ENCODE measurements around the gene NECAB3. TPM values are rescaled to one million over a fixed set of nuclear protein-coding genes. Genes with fewer than 3 reads are reported as not detected.

Gene NECAB3, protein sequence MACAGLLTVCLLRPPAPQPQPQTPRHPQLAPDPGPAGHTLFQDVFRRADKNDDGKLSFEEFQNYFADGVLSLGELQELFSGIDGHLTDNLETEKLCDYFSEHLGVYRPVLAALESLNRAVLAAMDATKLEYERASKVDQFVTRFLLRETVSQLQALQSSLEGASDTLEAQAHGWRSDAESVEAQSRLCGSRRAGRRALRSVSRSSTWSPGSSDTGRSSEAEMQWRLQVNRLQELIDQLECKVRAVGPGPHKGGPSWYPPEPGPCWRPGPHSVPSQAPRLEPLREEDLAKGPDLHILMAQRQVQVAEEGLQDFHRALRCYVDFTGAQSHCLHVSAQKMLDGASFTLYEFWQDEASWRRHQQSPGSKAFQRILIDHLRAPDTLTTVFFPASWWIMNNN
- 20.9 and 21.4 TPM in 2 replicates for total RNA-seq

DNA sequence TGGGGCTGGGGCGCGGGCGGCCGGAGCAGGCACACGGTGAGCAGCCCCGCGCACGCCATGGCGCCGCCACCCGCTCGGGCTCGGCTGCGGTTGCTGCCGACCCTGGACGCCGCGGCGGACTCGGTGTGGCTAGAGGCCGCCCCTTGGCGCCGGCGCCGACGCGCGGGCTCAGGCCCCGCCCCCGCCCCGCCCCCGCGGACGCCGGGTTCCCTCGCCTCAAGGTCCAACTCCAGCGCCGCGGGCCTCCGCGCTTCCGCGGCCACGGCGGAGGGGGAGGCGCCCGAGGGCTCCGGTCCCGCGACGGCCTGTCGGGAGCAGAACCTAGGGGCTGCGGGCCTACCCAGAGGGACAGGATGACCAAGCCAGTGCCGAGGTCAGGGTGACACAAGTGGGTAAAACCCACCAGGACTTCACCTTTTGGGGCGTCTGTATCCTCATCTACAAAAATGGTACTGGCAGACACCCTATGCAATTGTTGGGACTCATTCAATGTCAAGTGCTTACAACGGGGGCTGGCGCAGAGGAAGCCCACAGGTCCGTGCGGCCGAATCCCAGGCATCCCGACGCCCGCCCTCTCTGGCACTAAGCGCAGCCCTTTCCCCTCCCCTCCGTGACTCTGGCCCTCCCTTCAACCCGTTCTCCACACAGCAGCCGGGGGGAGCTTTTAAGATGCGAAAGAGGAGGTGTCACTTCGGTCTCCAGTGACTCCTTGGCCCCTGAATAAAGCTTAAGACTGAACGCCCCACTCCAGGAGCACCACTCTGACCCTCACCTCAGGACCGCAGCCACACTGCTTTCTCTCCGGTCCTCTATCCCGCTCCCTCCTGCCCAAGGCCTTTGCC is at the start of gene NECAB3:
TSS of gene NECAB3 (minus strand) at position 135 of the 842 bp plus-strand sequence. CDS start at position 59, 76 bp downstream.

DNA sequence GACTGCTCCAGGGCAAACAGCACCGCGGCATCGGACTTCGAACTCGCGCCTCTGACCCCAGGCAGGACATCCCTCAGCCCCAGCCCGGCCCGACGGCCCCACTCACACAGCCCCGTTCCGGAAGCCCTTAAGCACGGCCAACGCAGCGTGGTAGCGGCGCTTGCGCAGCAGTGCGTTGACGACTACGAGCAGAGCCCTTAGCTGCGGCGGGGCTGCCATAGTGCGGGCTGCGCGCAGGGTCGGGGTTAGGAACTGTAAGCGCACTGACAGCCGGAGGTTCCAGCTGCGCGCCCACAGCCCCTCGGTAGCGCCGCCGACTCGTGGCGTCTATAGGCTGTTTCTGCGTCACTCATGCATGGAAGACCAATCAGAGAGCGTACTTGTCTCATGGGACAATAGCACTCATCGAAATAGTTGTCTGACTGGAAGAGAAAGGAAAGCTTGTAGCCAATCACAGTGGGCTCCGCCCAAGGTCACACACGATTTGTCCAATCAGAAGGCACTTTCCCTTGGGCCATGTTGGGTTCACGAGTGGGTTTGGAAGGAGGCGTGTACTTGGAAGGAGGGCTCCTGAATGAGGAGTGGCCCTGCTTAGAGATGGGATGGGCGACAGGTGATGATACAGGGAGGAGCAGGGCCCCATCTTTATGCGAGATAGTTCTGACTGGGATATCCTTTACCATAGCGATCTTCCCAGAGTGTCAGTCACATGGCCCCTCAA is 45.9 kb upstream of the NECAB3 start, which contains the start of gene PXMP4:
TSS of gene PXMP4 (minus strand) at position 322 of the 721 bp plus-strand sequence. CDS start at position 219, 103 bp downstream.

DNA sequence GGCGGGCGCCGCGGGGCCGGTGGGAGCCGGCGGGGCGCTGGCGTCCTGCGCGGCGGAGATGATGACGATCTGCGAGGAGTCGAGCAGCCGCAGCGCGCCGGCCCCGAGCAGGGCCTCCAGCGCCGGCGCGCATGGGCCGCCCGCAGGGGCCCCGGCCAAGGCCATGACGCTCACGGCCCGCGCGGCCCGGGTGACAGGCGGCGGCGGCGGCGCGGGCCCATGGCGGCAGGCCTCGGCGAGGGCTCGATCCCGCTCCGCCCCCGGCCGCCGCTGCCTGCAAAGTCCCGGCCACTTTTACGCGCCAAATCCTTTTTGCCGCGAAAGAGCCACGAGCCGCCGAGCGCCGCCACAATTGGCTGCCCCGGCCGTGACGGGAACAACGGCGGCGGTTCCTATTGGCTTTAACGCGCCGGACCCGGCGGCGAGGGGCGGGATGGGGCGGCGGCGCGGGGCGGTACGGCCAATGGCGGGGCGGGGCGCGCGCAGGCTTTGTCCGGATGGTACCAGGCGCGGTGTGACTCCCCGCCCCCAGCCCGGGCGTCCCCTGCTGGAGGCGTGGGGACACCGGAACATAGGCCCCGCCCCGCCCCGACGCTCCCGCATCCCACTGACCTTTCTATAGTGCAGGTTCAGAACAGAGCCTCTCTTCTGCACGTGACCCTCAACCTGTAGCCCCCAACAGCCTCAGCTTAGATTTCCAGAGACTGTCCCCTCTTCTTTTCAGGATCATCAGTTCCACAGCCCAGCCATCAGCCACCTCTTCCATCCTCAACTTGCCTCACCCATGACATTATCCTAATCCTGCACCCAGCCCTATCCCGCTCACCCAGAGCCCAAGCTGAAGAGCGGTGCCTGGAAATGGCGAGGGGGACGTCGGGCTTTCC is 12.1 kb upstream of the NECAB3 start, which contains the start of gene E2F1:
TSS of gene E2F1 (minus strand) at position 286 of the 884 bp plus-strand sequence. CDS start at position 165, 121 bp downstream.

DNA sequence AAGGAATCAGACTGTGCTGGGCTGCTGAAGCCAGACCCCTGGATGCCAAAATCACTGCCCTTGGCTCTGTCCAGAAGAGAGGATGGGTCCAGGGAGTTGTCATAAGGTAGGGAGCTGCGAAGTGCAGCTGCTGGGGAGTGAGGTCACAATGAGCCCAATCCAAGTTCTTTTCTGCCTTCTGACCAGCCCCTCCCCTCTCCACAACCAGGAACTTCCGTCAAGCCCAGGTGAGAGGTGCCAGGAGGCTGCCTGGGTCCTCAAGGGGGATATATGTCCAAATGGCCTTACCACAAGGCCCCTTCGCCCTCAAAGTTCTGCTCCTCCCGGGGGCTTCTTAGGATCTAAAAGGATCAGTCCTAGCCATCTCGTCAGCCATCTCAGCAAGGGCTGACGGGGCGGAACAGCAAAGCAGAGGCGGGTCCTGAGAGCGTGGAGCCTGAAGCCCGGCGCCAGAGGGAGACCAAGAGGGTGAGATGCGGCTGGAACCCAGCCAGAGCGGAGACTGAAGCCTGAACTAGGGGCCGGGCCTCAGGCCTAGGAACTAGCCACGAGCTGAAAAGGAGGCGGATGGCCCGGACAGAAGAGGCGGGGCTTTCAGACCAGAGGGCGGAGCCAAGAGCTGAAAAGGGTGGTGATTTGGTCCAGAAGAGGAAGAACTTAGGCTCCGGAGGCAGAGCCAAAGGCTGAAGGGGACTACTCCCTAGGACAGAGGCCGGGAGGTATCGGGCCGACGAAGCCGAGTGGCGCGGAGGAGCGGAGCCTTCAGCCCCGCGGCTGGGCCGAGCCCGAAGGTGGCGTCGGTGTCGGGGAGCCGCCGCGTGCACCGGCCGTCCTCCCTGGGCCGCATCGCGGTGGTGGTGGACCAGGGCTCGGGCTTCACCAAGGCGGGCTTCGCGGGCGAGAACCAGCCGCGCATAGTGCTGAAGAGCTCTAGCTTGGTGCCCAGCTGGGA is 7.7 kb downstream of the NECAB3 start, which contains the start of gene ACTL10:
TSS of gene ACTL10 (plus strand) at position 651 of the 952 bp plus-strand sequence. CDS start 555 bp downstream, outside the sequence.

DNA sequence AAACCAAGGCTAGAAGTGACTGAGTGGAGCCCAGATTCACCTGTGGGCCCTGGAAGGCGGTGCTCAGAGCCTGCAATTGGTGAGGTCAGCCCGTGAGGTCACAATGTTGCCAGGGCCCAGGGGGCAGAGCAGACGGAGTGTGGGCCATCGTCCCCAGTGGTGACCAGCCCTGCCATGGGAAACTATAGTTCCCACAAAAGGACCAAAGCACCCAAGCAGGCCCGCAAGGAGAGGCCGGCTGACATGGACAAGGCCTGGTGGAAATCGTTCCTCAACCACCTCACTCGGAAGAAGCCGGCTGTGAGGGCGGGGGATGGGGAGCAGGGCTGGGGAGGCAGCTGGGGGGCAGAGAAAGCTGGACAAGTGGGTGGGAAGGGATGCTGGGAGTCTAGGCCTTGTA is 12.1 kb downstream of the NECAB3 start, which contains the start of gene C20orf144:
TSS of gene C20orf144 (plus strand) at position 156 of the 400 bp plus-strand sequence. CDS start at position 175, 19 bp downstream.

Other genes starting within 250 kb of the NECAB3 start
- 5.2 and 5.6 TPM in 2 replicates for gene SNTA1, start 230.7 kb downstream of the NECAB3 start, total RNA-seq
- gene CBFA2T2, start 184.3 kb downstream of the NECAB3 start, total RNA-seq, result 3.9 and 5.1 TPM in 2 replicates
- not detected in 2 replicates for gene C20orf144, start 12.1 kb downstream of the NECAB3 start, total RNA-seq
- 2.8 and 3.2 TPM in 2 replicates for gene ACTL10, start 7.5 kb downstream of the NECAB3 start, total RNA-seq
- 7.1 and 8.8 TPM in 2 replicates for gene E2F1, start 12.0 kb upstream of the NECAB3 start, total RNA-seq
- gene PXMP4, start 45.9 kb upstream of the NECAB3 start, total RNA-seq, result 4.9 TPM in 2 replicates
- 3.4 and 3.6 TPM in 2 replicates for gene ZNF341, start 57.6 kb upstream of the NECAB3 start, total RNA-seq
- 38.3 and 48.2 TPM in 2 replicates for gene CHMP4B, start 136.9 kb upstream of the NECAB3 start, total RNA-seq